SU-DHL-6 (cell line): Measurements from ENCODE around the gene CATSPERZ.

ENCODE experiments used
- CTCF ChIP-seq: fragments of 200-600 bp; sonication (generic); IDR thresholded peaks from one replicate; pipeline ENCODE4 v1.5.1; 2017; ENCODE audit warnings: antibody characterized with exemption, mild to moderate bottlenecking, low read length, moderate library complexity; ENCODE audit not compliant: insufficient read depth, poor library complexity, severe bottlenecking
- EZH2phosphoT487 ChIP-seq: fragments of 200-600 bp; sonication (generic), shearing (Covaris generic); conservative IDR thresholded peaks from 2 replicates; pipeline ENCODE4 v1.6.1; 2018; ENCODE audit warnings: mild to moderate bottlenecking, antibody characterized with exemption, low read length, moderate library complexity, mixed read lengths

GRCh38 chr11:64321026-64321425, 20.9 kb downstream of the CATSPERZ start:
- TF ChIP-seq CTCF, result no peak
- TF ChIP-seq EZH2phosphoT487, result no peak
